NOMO-1 treated with dmso at 0.1 percent for 144 hours (cell line): Measurements from ENCODE around the gene MCUB.
"Not testable (repeated sequence)": the region's sequence is repeated elsewhere in the genome, so short reads cannot be mapped to it uniquely, and the experiment has no call there.

Experiments used
- DNase-seq: peaks from one replicate; lab custom pipeline; 2025; ENCODE audit not compliant: unreplicated experiment; lab: John Stamatoyannopoulos, UW

The MCUB gene

GRCh38 chr4:109578846-109579245, 18.8 kb downstream of the MCUB start:
- DNase-seq, result no peak

GRCh38 chr4:109579997-109580396, 20.0 kb downstream of the MCUB start:
- DNase-seq, result not testable (repeated sequence)

GRCh38 chr4:109588176-109588575, 28.1 kb downstream of the MCUB start:
- no peak for DNase-seq

- DNase-seq, result no peak
Measured at GRCh38 chr4:109589119-109589518, 29.1 kb downstream of the MCUB start.

GRCh38 chr4:109589605-109590004, 29.6 kb downstream of the MCUB start:
- DNase-seq, result no peak

- no peak for DNase-seq
Measured at GRCh38 chr4:109590905-109591304, 30.9 kb downstream of the MCUB start.

- DNase-seq, result no peak
Measured at GRCh38 chr4:109592367-109592766, 32.3 kb downstream of the MCUB start.

- DNase-seq, result not testable (repeated sequence)
Measured at GRCh38 chr4:109595123-109595522, 35.1 kb downstream of the MCUB start.

GRCh38 chr4:109596420-109597085, 36.5 kb downstream of the MCUB start:
- not testable (repeated sequence) for DNase-seq

- no peak for DNase-seq
Measured at GRCh38 chr4:109599046-109599652, 39.1 kb downstream of the MCUB start.

- DNase-seq, result no peak
Measured at GRCh38 chr4:109600431-109600830, 40.4 kb downstream of the MCUB start.

- no peak for DNase-seq
Measured at GRCh38 chr4:109601336-109601735, 41.3 kb downstream of the MCUB start.

- DNase-seq, result no peak
Measured at GRCh38 chr4:109607976-109608375, 47.9 kb downstream of the MCUB start.

GRCh38 chr4:109608879-109609278, 48.8 kb downstream of the MCUB start:
- no peak for DNase-seq

GRCh38 chr4:109609431-109609830, 49.4 kb downstream of the MCUB start:
- DNase-seq, result no peak

GRCh38 chr4:109610489-109610888, 50.4 kb downstream of the MCUB start:
- DNase-seq, result no peak

- DNase-seq, result no peak
Measured at GRCh38 chr4:109611045-109611646, 51.1 kb downstream of the MCUB start.

- DNase-seq, result no peak
Measured at GRCh38 chr4:109614015-109614414, 54.0 kb downstream of the MCUB start.

- DNase-seq, result no peak
Measured at GRCh38 chr4:109614466-109614865, 54.4 kb downstream of the MCUB start.

GRCh38 chr4:109615742-109616141, 55.7 kb downstream of the MCUB start:
- DNase-seq, result no peak

- DNase-seq, result no peak
Measured at GRCh38 chr4:109616243-109616642, 56.2 kb downstream of the MCUB start.

GRCh38 chr4:109622626-109623025, 62.6 kb downstream of the MCUB start:
- DNase-seq, result peak; percentile 36
